Fibroblast of pulmonary artery (primary cell): ENCODE measurements around the gene ATP6V1F.
A peak's percentile ranks its signal among the peaks of the same experiment; 100 is the strongest.

Experiments used
- DNase-seq: peaks from one replicate; pipeline ENCODE4 v3.0.0-alpha.2; 2010; ENCODE audit warnings: low read depth
- H3K4me3 ChIP-seq: replicated peaks from 2 replicates; pipeline ENCODE4 v1.5.1; 2011; ENCODE audit warnings: low read depth, mild to moderate bottlenecking, control low read depth, low read length, moderate library complexity
- CTCF ChIP-seq: IDR thresholded peaks from 2 replicates; pipeline ENCODE4 v1.5.1; 2011; ENCODE audit warnings: mild to moderate bottlenecking, control low read depth, low read length, inconsistent platforms; ENCODE audit errors: missing control alignments

The ATP6V1F gene

GRCh38 chr7:128862571-128863432 is at the start of gene ATP6V1F:
Gene ATP6V1F (plus strand): TSS chr7:128862856. CDS start chr7:128862905, 49 bp downstream.
- DNase-seq, result peak; percentile 98
- peak within 1 kb of the TSS; percentile 95 for H3K4me3 ChIP-seq
- no peak for TF ChIP-seq CTCF

- DNase-seq, result no peak
- H3K4me3 ChIP-seq, result no peak overlapping the region
- no peak for TF ChIP-seq CTCF
Observed at GRCh38 chr7:128814499-128814898, 48.2 kb upstream of the ATP6V1F start.

GRCh38 chr7:128815289-128815942 is 47.2 kb upstream of the ATP6V1F start:
- no peak for DNase-seq
- H3K4me3 ChIP-seq, result no peak overlapping the region
- no peak for TF ChIP-seq CTCF

- no peak for TF ChIP-seq CTCF
- H3K4me3 ChIP-seq, result no peak overlapping the region
- no peak for DNase-seq
Observed at GRCh38 chr7:128818694-128819093, 44.0 kb upstream of the ATP6V1F start.

- no peak overlapping the region for H3K4me3 ChIP-seq
- TF ChIP-seq CTCF, result no peak
- no peak for DNase-seq
Observed at GRCh38 chr7:128821724-128822123, 40.9 kb upstream of the ATP6V1F start.

- DNase-seq, result no peak
- no peak for TF ChIP-seq CTCF
- no peak overlapping the region for H3K4me3 ChIP-seq
Observed at GRCh38 chr7:128826512-128826911, 36.1 kb upstream of the ATP6V1F start.
